Left hindlimb (tissue), 1 donor: ENCODE results near the gene PIN1.
"Not testable (repeated sequence)": the region's sequence is repeated elsewhere in the genome, so short reads cannot be mapped to it uniquely, and the experiment has no call there.

Source experiments
- DNase-seq: peaks from one replicate; pipeline ENCODE4 v3.0.0-alpha.2; 2018

Gene PIN1

GRCh38 chr19:9834726-9835506 is at the start of gene PIN1:
TSS of gene PIN1 (plus strand) at chr19:9835318. CDS start at chr19:9835345, 27 bp downstream.
- DNase-seq, result peak; percentile 100

- peak; percentile 99 for DNase-seq
Measured at GRCh38 chr19:9785367-9786331, 49.5 kb upstream of the PIN1 start.

GRCh38 chr19:9786342-9786741 is 48.8 kb upstream of the PIN1 start:
- no peak for DNase-seq

- no peak for DNase-seq
Measured at GRCh38 chr19:9786819-9787218, 48.3 kb upstream of the PIN1 start.

- not testable (repeated sequence) for DNase-seq
Measured at GRCh38 chr19:9788604-9789003, 46.5 kb upstream of the PIN1 start.

- no peak for DNase-seq
Measured at GRCh38 chr19:9789066-9789465, 46.1 kb upstream of the PIN1 start.

GRCh38 chr19:9789579-9789978 is 45.5 kb upstream of the PIN1 start:
- DNase-seq, result not testable (repeated sequence)

- not testable (repeated sequence) for DNase-seq
Measured at GRCh38 chr19:9791073-9791367, 44.1 kb upstream of the PIN1 start.

- peak; percentile 99 for DNase-seq
Measured at GRCh38 chr19:9791552-9792205, 43.4 kb upstream of the PIN1 start.

GRCh38 chr19:9792206-9793070 is 42.7 kb upstream of the PIN1 start:
- peak; percentile 99 for DNase-seq

GRCh38 chr19:9793071-9793591 is 42.0 kb upstream of the PIN1 start:
- no peak for DNase-seq

GRCh38 chr19:9796113-9796773 is 38.9 kb upstream of the PIN1 start:
- peak; percentile 86 for DNase-seq

- no peak for DNase-seq
Measured at GRCh38 chr19:9797871-9798270, 37.2 kb upstream of the PIN1 start.

GRCh38 chr19:9799162-9799561 is 36.0 kb upstream of the PIN1 start:
- DNase-seq, result no peak

- no peak for DNase-seq
Measured at GRCh38 chr19:9801976-9802375, 33.1 kb upstream of the PIN1 start.

GRCh38 chr19:9806803-9807202 is 28.3 kb upstream of the PIN1 start:
- no peak for DNase-seq

GRCh38 chr19:9808855-9809824 is 26.0 kb upstream of the PIN1 start:
- no peak for DNase-seq

- no peak for DNase-seq
Measured at GRCh38 chr19:9811139-9811538, 24.0 kb upstream of the PIN1 start.

GRCh38 chr19:9818175-9818733 is 16.9 kb upstream of the PIN1 start:
- no peak for DNase-seq
